ENCODE results near the gene CARNS1. TPM values are rescaled to one million over a fixed set of nuclear protein-coding genes. Genes with fewer than 3 reads are reported as not detected.

CARNS1 gene
- total RNA-seq, 4 donors from 2014 or later: 0.30 to 1.5 (median 1.0) TPM

GRCh38 chr11:67413266-67413849 is 2.1 kb upstream of the CARNS1 start:
- WGBS, 2 donors: 81 to 82% methylated on average over 2 of the region's 2 CpGs
- DNase-seq (ENCODE audit: low spot score in 2 of 2): no peak
- no peak overlapping the region for H3K4me3 ChIP-seq (ENCODE audit: low read depth, poor library complexity, severe bottlenecking)
- intact Hi-C loops (cut with DNase I; ENCODE audit: low total_unique reads): no loop called here
- no peak for TF ChIP-seq POLR2A (IDR thresholded peaks at IDR 0.05)
- no peak for TF ChIP-seq CTCF (IDR thresholded peaks at IDR 0.05)

GRCh38 chr11:67416416-67417335 is 1.2 kb downstream of the CARNS1 start:
- no peak for DNase-seq (ENCODE audit: low spot score in 2 of 2)
- no peak for TF ChIP-seq POLR2A (IDR thresholded peaks at IDR 0.05)
- no peak overlapping the region for H3K4me3 ChIP-seq (ENCODE audit: low read depth, poor library complexity, severe bottlenecking)
- intact Hi-C loops (cut with DNase I; ENCODE audit: low total_unique reads): no loop called here
- WGBS, 2 donors: 26 to 41% methylated on average over 19 to 21 of the region's 21 CpGs

- DNase-seq (ENCODE audit: low spot score in 2 of 2): no peak
- H3K4me3 ChIP-seq (ENCODE audit: low read depth, poor library complexity, severe bottlenecking): no peak overlapping the region
- TF ChIP-seq CTCF (IDR thresholded peaks at IDR 0.05) (no peak), POLR2A (IDR thresholded peaks at IDR 0.05) (no peak)
- intact Hi-C loops (cut with DNase I; ENCODE audit: low total_unique reads): no loop called here
- WGBS, 2 donors: 65 to 70% methylated on average over 5 to 12 of the region's 12 CpGs
Measured at GRCh38 chr11:67417425-67417824, 1.9 kb downstream of the CARNS1 start.

GRCh38 chr11:67418476-67419281 is 3.2 kb downstream of the CARNS1 start:
- DNase-seq (ENCODE audit: low spot score in 2 of 2): no peak
- TF ChIP-seq CTCF (IDR thresholded peaks at IDR 0.05): no peak
- no peak for TF ChIP-seq POLR2A (IDR thresholded peaks at IDR 0.05)
- 37 to 45% methylated on average over 7 to 14 of the region's 26 CpGs for WGBS, 2 donors
- H3K4me3 ChIP-seq (ENCODE audit: low read depth, poor library complexity, severe bottlenecking): no peak overlapping the region
- intact Hi-C loops (cut with DNase I; ENCODE audit: low total_unique reads): no loop called here

- H3K4me3 ChIP-seq (ENCODE audit: low read depth, poor library complexity, severe bottlenecking): no peak overlapping the region
- intact Hi-C loops (cut with DNase I; ENCODE audit: low total_unique reads): no loop called here
- WGBS, 2 donors: 84 to 89% methylated on average over 20 to 21 of the region's 21 CpGs
- DNase-seq (ENCODE audit: low spot score in 2 of 2): no peak
- TF ChIP-seq CTCF (IDR thresholded peaks at IDR 0.05): no peak
- TF ChIP-seq POLR2A (IDR thresholded peaks at IDR 0.05): no peak
Measured at GRCh38 chr11:67419325-67420049, 4.0 kb downstream of the CARNS1 start.
